ENCODE results near the gene CDK1. TPM values are rescaled to one million over a fixed set of nuclear protein-coding genes. Genes with fewer than 3 reads are reported as not detected.

CDK1 gene
- total and polyA plus RNA-seq, 7 donors: 0.33 to 23.9 (median 2.7) TPM

GRCh38 chr10:60799971-60800650 is 21.8 kb downstream of the CDK1 start:
- intact Hi-C loops (cut with DNase I): no loop called here
- TF ChIP-seq CTCF (IDR thresholded peaks at IDR 0.05): no peak
- TF ChIP-seq EP300 (IDR thresholded peaks at IDR 0.05): no peak
- TF ChIP-seq POLR2A (IDR thresholded peaks at IDR 0.05): no peak
- TF ChIP-seq POLR2AphosphoS5 (IDR thresholded peaks at IDR 0.05): no peak
- Histone ChIP-seq H3K36me3 (no peaks in the 10 kb centered on the region), H3K4me1 (no peaks in the 10 kb centered on the region), H3K27ac (no peak overlapping the region), H3K27me3 (no peaks in the 10 kb centered on the region), H3K4me3 (no peak overlapping the region), H3K9me3 (no peaks in the 10 kb centered on the region)
- DNase-seq: no peak
- WGBS, 2 donors: 99 to 100% methylated on average over 1 of the region's 1 CpG

- Histone ChIP-seq H3K27ac (no peak overlapping the region), H3K4me1 (no peaks in the 10 kb centered on the region), H3K27me3 (no peaks in the 10 kb centered on the region), H3K36me3 (no peaks in the 10 kb centered on the region), H3K4me3 (no peak overlapping the region), H3K9me3 (no peaks in the 10 kb centered on the region)
- intact Hi-C loops (cut with DNase I): no loop called here
- no peak for DNase-seq
- TF ChIP-seq POLR2A (IDR thresholded peaks at IDR 0.05): no peak
- no peak for TF ChIP-seq CTCF (IDR thresholded peaks at IDR 0.05)
- TF ChIP-seq EP300 (IDR thresholded peaks at IDR 0.05): no peak
- TF ChIP-seq POLR2AphosphoS5 (IDR thresholded peaks at IDR 0.05): no peak
These were observed 22.6 kb downstream of the CDK1 start for GRCh38 chr10:60800918-60801317.

GRCh38 chr10:60801522-60801921 is 23.2 kb downstream of the CDK1 start:
- DNase-seq: no peak

GRCh38 chr10:60803433-60803832 is 25.2 kb downstream of the CDK1 start:
- Histone ChIP-seq H3K4me3 (no peak overlapping the region), H3K27me3 (no peaks in the 10 kb centered on the region), H3K9me3 (no peaks in the 10 kb centered on the region), H3K36me3 (no peaks in the 10 kb centered on the region), H3K27ac (no peak overlapping the region), H3K4me1 (no peaks in the 10 kb centered on the region)
- WGBS, 2 donors: 79 to 89% methylated on average over 5 of the region's 5 CpGs
- TF ChIP-seq POLR2AphosphoS5 (IDR thresholded peaks at IDR 0.05): no peak
- no peak for TF ChIP-seq POLR2A (IDR thresholded peaks at IDR 0.05)
- TF ChIP-seq EP300 (IDR thresholded peaks at IDR 0.05): no peak
- no peak for TF ChIP-seq CTCF (IDR thresholded peaks at IDR 0.05)
- intact Hi-C loops (cut with DNase I): no loop called here
- DNase-seq: no peak

More at GRCh38 chr10:60801522-60801921, 23.2 kb downstream of the CDK1 start:
- 77 to 80% methylated on average over 1 of the region's 1 CpG for WGBS, 2 donors
- no peak for TF ChIP-seq EP300 (IDR thresholded peaks at IDR 0.05)
- no peak for TF ChIP-seq POLR2AphosphoS5 (IDR thresholded peaks at IDR 0.05)
- TF ChIP-seq POLR2A (IDR thresholded peaks at IDR 0.05): no peak
- TF ChIP-seq CTCF (IDR thresholded peaks at IDR 0.05): no peak
- Histone ChIP-seq H3K27me3 (no peaks in the 10 kb centered on the region), H3K9me3 (no peaks in the 10 kb centered on the region), H3K4me3 (no peak overlapping the region), H3K4me1 (no peaks in the 10 kb centered on the region), H3K27ac (no peak overlapping the region), H3K36me3 (no peaks in the 10 kb centered on the region)
- intact Hi-C loops (cut with DNase I): no loop called here

- WGBS, 2 donors: 96 to 97% methylated on average over 1 of the region's 1 CpG
- TF ChIP-seq CTCF (IDR thresholded peaks at IDR 0.05): no peak
- TF ChIP-seq EP300 (IDR thresholded peaks at IDR 0.05): no peak
- TF ChIP-seq POLR2A (IDR thresholded peaks at IDR 0.05): no peak
- no peak for TF ChIP-seq POLR2AphosphoS5 (IDR thresholded peaks at IDR 0.05)
These were observed 25.6 kb downstream of the CDK1 start for GRCh38 chr10:60803865-60804264.

More at GRCh38 chr10:60803865-60804264, 25.6 kb downstream of the CDK1 start:
- no peaks in the 10 kb centered on the region for H3K9me3 ChIP-seq
- H3K27me3 ChIP-seq: no peaks in the 10 kb centered on the region
- no peaks in the 10 kb centered on the region for H3K36me3 ChIP-seq
- intact Hi-C loops (cut with DNase I): no loop called here
- H3K4me3 ChIP-seq: no peak overlapping the region
- no peak for DNase-seq
- no peak overlapping the region for H3K27ac ChIP-seq
- H3K4me1 ChIP-seq: no peaks in the 10 kb centered on the region

All from sigmoid colon (tissue), 7 donors.